NCI-H187 treated with DMSO at 0.1 percent for 48 hours (cell line): ENCODE measurements around the gene HOXA3.

Source experiments
- DNase-seq: peaks from one replicate; lab custom pipeline; 2025; lab: John Stamatoyannopoulos, UW

The HOXA3 gene

DNA sequence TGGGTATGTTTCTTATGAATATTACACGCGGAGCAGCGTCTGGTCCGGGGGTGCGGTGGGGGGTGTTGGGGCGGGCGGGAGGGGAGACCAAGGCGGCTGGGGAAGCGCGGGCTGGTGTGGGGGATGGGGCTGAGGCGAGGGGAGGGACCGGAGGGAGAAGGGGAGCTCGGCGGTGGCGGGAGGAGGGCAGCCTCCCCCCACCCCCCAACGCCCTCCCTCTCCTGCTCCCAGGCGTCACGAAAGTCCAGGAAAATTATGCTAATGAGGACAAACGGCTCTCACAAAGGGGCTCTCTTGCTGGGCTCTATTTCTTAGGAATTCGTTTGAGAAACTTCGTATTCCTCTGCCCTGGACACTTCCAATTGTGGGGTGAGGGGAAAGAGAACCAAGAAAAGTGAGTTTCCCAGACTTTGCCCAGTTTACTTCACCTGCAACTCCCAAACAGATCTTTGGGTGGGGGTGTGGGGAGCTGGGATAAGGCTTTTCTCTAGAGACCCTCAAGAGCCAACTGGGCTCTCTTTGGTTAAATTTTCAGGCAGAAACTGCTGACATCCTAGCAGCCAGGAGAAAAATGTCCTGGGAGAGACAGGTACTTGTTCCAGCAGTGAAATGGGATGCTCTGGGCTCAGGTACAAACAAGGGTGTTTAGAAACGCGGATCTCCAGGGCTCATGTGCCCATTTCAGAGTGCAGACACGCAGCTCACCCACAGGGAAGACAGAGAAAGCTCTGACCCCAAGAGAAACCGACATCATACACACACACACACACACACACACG lies 38.2 kb downstream of the HOXA3 start:
- DNase-seq = no peak

DNA sequence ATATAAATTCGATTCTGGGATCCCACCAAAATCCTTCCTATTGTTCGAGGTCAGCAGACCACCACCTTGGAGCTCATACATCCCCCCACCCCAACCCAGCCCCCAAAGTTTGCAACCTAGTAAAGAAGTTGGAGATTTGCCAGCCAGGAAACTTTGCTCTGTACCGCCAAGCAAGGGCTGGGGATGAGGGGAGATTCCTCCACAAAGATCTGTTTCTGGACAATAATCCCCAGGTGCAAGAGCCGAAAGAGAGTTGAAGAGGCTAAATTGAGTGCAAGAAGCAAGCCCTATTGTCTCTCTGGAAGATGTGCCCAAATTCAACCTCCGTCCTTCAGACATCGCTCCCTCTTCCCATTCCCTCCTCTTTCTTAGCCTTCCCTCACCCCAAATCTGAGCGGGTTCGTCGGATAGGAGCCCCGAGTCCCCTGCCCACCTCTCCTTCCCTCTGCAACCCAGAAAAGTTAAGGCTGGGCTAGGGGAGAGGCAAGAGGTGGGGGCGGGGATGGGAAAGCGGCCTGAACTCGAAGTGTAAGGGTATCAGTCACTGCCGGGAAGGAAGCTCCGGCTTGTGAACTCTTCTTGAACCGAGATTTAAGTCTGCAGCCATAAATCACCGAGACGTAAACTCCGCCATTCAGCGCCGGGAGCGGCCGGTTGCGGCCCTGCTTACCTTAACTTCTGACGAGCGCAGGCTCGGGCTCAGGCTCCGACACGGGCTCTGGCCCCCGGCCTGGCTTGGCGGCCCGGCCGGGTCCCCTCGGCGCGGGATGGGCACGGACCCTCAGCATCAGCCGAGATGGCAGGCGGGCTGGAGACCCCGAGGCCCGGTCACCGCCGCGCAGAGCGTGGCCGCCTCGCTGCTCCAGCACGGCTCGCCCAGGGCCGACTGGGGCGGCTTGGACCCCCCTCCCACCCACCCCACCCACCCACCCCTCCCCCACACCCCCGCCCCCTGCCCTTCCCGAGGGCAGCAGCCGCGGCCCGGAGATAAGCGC lies 39.1 kb downstream of the HOXA3 start:
- no peak for DNase-seq

DNA sequence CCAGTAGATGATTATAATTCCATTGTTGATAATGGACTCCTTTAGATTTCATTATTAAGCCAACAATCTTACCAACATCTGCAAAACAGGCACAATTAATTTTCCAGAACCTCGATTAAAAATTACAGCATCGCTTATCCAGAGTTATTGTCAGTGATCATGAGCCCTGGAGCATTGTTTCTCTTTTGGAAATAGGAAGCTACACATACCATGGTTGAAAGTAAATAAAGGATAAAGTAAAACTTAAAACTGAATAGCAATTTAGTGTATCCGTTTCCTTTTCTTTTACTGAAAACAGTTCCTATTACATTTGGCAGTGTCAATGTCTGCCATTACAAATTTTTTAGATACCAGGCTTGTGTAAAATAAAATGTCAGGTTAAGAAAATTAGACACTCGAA lies 40.0 kb downstream of the HOXA3 start:
- DNase-seq = no peak

DNA sequence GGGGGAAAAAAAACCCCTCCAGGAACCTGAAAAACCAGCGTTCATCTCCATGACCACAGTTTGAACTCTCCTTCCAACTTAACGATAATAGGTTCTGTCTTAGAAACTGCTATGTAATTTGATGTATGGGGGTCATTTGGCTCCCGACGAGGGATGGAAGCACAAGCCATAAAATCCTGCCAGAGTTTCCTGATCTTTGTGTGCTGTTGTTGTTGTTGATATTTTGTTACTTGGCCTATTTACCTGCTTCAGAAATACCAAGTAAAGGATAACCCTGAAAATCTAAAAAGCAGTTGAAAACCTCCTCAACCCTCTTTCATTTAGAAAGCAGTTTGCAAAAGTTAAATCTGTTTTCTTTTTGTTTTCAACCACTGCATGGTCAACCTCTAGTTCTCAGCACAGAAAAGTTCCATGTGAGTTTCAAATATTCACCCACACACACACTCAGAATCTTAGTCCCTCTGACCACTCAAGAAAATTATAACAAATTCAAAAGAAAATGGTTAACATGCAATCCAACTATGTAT lies 40.6 kb downstream of the HOXA3 start:
- no peak for DNase-seq

DNA sequence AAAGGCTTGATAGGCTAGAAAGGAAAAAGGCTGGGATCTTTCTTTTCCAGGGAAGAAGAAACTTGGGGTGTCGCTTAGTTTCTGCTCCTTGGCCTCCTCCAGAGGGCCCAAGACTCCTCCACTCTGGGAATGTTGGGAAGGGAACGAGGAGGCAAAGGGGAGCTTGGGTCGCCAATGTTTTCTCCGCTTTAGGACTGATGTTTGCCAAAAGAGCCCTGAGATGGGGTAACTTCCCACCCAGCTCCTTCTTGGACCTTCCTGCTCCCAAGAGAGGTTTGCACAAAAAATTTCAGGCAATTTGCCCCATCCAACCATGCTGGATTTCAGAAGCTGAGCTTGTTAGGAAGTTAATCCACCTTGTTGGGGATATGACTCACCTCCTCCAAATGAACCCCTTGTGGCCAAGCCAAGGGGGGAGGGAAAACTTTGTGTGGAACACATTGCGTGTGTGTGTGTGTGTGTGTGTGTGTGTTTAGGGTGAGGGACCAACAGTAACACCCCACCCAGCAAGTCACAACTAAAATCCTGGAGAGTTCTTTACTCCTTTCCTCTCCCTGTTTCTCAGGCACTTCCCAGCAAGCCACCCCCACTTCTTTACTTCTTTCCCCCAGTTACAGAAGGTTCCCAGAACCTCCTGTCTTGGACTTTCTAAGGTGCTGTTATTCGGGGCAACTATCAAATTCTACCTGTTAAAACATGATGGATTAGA lies 41.2 kb downstream of the HOXA3 start:
- no peak for DNase-seq

DNA sequence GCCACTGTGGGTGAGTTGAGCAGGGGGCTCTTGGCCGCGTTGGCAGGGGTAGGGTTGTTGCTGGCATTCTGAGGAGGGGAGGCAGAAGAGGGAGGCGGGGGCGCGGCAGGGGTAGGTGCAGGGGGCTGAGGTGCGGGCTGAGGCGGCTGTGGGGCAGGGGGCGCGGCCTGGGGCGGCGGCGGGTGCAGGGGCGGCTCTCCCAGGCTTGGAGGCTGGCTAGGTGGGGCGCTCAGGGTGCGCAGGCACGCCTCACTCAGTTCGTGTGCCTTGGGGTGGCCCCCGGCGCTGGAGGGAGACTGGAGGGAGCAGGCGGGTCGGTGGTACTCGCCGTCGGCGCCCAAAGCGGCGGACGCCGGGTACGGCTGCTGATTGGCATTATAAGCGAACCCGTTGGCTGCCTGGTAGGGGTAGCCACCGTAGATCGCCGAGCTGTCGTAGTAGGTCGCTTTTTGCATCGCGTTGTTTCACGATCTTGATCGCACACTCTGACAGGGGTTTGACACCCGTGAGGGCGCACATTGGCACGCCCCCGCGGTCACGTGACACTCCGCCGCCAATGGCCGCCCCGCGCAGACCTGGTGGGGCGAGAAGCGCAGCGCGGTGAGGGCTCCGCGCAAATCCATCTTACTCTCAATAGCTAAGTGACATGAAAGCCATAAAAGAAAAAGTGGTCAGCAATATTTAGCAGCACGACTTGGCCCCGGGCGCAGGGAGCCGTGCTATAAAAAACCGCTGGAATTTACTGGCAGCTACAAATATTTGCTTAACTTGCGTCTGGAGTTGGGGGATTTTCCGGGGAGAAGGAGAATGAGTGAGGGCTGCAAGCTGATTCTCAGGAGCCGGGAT lies 42.0 kb downstream of the HOXA3 start:
- DNase-seq = no peak

DNA sequence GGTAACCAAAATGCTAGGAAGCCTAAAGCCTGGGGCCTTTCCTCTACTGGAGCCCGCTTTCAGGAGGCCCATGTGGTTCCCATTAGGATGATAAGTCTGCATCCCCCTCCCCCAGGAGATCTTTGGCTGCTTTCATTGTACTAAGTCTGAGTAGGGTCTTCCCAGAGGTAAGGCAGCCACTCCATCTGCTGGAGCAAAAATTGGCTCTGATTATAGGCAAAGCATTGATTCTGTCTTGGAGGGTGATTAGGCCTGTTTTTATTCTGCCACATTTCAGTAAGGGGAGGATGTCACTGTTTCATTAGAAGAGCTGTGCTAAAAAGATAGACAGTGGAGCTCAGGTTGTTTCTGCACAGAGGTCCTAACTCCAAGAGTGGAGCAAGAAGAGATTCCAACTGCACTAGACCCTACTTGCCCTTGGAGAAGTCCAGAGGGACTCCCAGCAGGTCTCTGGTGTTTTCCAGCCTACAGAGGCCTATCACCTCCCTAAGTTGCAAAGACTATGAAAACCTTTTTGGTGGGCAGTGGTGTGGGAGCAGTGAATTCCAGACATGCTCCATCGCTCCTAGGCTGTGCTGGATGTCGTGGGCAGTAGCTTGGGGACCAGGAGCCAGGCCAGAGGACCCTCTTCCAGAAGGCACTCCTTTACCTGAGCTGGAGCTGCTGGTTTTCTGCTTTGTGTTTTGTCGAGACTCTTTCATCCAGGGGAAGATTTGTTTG lies 42.8 kb downstream of the HOXA3 start:
- no peak for DNase-seq

DNA sequence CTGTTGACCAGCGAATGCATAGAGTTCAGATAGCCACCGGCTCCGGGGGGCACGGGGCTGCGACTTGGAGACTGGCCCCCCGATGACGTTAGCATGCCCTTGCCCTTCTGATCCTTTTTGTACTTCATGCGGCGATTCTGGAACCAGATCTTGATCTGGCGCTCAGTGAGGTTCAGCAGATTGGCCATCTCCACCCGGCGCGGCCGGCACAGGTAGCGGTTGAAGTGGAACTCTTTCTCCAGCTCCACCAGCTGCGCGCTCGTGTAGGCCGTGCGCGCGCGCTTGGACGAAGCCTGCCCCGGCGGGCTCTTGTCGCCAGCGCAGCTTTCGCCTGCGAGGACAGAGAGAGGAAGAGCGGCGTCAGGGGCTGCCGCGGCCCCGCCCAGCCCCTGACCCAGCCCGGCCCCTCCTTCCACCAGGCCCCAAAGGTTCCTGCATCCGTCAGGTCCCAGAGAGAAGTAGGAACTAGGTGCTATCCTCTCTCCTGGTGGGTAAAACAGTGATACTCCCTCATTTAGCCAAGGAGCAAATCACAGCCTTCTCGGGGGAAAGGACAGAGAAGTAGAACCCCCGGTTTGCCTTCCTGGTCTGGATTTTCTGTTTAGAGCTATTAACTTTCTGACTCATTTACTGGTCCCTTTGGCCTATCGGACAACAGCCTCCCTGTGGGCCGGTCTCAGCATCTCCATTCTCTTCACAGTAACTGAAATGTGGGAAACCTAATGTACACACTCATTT lies 43.8 kb downstream of the HOXA3 start:
- no peak for DNase-seq

DNA sequence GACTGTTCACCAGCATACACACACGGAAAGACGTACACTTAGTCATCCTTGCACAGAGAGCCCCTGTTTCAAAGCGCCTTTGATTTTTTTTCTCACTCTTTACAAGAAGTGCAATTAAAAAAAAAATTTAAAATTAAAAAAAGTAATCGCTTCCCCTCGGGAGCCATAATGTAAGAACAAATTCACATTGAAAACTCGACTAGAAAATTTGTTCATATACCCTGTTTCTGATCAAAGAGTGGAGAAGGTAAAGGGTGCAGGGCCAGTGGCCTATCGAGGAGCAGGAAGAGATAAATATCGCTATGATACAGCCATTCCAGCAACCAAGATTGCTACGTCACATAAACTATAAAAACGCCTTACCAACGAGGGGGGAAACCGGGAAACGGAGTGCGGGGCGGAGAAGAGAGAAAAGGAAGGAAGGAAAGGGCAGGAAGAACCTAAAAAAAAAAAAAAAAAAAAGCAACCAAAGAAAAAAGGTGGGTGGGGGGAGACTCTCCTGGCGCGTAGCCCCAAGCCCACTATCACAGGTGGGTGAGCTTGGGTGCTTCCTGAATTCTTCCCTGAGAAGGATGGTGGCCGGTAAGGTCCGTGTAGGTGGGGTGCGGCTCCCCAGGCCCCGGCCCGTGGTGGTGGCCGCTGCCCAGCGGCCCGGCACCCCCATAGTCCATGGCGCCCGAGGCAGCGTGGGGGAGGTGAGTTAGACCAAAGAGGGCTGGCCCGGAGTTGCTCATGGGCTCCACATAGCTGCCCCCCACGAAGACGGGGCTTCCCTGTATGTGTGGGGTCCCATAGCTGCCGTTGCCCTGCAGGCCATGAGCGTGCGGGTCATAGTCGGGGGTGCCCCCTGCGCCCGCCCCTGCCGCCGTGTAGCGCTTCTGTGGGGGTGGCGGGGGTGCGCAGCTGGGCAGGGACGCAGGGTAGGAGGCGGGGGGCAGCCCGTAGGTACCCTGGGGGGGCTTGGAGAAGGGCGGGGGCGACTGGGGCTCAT lies 44.7 kb downstream of the HOXA3 start:
- no peak for DNase-seq

DNA sequence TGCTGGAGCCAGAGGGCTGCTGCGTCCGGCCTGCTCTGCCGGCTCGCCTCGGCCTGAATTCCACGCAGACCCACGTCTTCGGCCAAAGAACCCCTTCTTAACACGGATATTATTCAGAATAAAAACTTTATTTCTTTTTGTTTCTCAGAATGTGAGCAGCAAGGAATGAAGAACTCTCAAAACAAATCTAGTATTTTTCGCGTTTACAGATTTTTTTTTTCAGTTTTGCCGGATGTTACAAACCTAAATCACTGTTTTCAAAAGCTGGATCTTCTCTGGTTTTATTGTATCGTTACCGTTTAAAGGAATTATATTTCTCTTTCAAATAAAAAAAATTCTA lies 45.5 kb downstream of the HOXA3 start:
- DNase-seq = no peak

DNA sequence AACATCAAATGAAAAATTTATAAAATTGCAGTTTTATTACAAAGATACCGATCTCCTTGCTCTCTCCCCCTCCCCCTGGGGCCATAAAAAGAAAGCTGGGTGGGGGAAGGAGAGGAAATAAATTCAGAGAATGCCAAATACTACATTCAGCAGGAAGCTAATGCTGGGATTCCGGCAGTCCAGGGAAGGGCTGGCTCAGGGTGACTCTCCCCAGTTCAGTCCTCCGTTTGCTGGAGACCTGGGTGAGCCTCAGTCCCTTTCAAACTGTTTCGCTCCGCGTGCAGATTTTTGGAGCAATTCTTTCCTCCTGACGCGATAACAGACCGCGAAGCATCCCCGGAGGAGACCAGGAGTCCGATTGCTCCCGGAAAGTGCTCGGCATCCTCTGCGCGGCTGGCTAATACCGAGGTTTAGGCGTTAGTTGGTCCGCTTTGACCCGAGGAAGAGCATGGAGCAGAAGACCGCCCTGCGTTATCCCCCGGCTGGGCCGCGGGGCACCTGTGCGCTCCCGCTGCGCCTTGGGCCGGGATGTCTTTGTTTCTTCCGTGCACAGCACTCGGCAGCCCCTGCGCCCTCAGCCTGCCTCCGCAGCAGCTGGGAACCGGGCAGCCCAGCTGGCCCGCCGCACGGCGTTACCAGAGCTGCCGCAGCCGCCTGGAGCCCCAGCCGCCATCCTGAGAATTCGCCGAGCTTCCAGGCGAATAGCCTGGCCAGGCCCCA lies 46.0 kb downstream of the HOXA3 start:
- no peak for DNase-seq

DNA sequence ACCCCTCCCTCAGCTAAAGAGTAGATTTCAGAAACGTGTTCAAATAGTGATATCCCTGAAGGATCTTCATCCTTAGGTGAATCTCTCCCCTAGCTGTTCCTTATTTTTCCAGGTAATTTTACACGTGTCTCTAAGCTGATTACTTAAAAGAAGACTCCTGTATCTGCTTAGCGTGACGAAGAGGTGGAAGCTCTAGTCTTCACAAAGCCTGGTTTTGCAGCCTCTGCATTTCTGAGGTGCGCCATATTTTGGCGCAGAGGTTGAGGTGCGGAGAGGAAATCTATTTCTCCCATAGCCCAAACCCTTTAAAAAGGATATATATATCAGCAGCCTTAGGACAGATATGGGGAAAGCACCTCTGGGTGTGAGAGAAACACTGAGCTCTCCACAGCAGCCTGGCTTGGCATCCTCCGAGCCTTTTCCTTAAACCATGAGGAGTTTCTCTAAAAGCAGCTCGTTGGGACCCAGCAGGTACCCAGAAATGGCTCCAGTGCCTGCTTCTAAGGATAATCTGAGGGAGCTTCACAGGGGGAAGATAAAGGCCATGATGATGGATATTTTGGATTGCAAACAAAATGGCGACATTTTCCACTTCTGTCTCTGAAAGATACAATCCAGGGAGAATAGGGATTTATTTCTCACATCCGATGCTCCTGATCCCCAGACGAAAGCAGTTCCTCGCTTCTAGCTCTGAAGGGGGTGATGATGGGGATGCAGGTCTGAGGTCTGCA lies 46.9 kb downstream of the HOXA3 start:
- no peak for DNase-seq

DNA sequence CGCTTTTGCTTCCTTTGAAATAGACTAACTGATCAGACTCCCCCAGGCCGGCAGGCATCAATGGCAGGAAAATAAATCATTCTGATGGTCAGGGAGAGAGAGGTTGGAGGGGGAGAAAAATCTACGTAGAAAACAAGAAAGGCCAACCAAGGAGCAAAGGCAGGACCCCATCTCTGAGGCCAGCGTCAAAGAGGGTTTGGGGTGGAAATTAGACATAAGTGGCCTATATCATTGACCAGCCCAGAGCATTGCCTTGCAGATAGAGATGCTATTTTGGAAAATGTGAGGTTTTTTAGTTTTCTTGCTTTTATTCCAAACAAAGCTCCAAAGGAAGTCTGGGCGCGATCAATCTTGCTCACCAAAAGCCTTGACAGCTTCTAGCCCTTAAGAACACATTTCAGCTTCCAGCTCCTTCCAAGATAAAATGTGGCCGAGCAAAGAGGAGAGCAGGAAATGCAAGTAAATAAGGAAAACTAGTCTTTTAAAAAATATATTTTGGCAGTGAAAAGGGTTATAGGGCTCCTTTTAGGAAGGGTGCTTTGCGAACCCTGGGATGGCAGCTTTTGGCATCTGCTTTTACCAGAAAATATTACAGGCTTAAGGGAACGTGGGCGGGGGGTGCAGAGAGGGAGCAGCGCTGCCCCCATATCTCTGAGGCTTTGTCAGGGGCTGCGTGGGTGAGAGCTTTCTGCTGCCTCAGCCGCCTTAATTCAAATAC lies 47.9 kb downstream of the HOXA3 start:
- DNase-seq = no peak

DNA sequence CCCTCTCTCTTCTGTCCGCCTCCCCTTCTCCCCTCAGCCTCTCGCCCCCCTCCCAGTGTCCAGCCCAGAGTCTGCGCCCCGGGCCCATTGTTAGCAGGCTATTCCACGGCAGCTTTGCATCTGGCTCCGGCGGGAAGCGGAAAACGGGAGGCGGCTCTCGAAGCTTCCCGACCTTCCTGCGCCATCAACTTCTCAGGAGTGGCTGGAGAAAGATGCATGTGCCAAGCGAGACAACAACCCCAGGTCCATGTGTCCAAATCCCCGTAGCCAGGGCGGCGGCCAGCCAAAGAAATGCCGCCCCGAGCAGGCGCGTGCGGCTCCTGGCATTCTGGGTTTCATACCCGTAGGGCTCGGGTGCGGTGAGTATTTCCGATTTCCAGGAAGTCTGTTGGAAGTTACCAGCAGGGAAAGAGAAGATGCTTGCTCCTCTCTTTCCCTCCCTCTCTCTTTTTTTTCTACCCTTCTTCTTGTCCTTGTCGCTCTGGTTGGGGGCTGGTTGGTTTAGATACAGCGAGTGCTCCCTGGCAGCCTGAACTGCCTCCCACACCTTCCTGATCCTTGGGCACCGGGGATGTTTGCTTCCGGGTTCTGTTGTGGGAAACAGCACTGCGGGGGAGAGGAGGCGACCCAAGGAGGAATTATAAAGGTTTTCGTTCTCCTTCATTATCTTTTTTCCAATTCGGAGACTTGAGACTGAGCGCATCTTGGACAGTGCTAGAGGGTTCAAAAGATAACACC lies 48.7 kb downstream of the HOXA3 start:
- no peak for DNase-seq

DNA sequence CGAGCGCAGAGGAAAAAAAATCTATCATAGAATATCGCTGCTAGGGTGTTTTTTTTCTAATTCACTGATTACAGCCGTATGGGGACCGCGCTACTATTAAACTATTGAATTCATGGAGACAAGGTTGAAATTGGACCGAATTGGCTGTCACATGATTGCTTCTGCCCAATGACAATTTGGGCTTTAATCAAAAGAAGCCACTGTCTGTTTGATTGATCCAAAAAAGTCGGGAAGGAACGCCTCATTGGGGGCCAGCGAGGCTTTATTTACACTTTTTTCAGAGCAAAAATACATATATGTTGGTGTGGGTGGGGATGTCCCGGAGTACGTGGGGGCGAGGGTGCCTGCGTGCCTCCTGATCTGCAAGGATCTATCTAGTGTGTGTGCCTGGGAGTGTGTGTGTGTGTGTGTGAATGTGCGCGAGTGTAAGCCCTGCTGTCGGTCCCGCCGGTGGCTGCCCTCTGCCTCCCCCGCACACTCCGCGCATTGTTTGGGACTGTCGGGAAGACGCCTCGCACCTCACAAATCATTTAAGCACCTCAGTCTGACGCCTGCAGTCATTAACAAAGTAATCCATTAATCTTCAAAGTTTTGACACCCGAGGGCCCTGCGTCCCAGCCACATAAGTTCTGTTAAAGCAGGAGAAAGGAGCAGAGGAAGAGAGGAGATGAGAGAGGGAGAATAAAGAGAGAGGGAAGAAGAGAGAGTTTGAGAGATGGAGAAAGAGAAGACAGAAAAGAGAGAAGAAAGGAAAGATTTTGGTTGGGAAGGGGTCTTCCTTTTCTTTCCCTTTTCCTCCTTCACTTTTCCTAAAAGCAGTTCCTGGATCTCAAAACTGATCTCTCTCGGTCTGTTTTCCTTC lies 49.6 kb downstream of the HOXA3 start, which contains the start of gene HOXA2:
Gene HOXA2 (minus strand): TSS at position 103 of the 862 bp plus-strand sequence. CDS start 183 bp downstream, outside the sequence.
- DNase-seq = no peak
